Measurements from ENCODE around the gene RTN4. TPM values are rescaled to one million over a fixed set of nuclear protein-coding genes. Genes with fewer than 3 reads are reported as not detected.

RTN4 gene
- total and polyA plus RNA-seq, 2 of the 4 experiments (the other 2 are of a cell fraction): 77.8 to 588 TPM

DNA sequence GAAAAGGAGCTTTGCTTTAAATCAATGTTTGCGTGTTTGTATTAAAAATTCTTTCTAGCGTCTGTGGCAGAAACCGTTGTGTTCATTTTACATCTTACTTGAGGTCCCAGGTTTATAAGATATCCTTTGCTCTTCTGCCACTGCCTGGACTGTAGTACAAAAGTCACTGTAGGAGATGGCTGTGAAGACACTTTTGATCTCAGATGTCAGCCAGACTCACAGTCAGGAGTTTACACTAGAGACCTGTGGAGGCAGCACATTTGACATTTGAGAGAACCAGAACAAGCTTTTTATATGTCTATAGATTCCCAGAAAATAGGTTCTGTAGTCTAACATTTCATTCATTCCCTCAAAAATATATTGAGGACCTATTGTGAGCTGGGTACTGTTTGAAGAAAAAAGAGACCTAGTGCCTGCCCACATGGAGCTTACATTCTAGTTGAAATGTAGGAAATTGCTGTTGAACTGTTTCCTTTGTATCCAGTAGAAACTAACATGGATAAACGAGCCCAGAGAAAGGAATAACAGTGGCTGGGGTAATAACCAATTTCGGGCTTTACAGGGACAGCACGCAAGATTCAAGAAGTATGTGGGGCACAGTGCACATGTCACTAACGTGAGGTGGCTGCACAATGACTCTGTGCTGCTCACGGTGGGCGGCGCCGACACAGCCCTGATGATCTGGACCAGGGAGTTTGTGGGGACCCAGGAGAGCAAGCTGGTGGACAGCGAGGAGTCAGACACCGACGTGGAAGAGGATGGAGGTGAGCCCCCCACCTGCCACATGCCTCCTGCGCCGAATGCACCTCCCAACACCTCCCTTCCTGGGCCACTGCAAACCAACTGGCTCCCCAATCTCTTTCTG lies 122.3 kb downstream of the RTN4 start:
- no peak overlapping the region for H3K14ac ChIP-seq (replicated peaks; ENCODE audit: low read depth, low read length)
- ChIA-PET CTCF (no interaction called here), POLR2A (ENCODE audit: unreplicated experiment) (no interaction called here)
- DNase-seq (no peak), ATAC-seq (ENCODE audit: low read depth) (no peak)
- in situ Hi-C loops (cut with MboI; ENCODE audit: low sequenced_read_pairs): no loop called here
- no TSS peak for BruUV-seq (replicated peaks)
- no peak overlapping the region for H2AK5ac ChIP-seq (ENCODE audit: low read depth, low read length)
- H2BK120ac ChIP-seq (ENCODE audit: low read depth, low read length): no peak overlapping the region
- H3K9ac ChIP-seq (ENCODE audit: low read depth, low read length): no peak overlapping the region
- H4K91ac ChIP-seq (ENCODE audit: insufficient read depth, low read depth, low read length): no peak overlapping the region
- H4K8ac ChIP-seq (ENCODE audit: low read depth in 2 of 2, low read length in 2 of 2): no peak overlapping the region
- no peak overlapping the region for H3K56ac ChIP-seq (ENCODE audit: extremely low read depth, insufficient read depth, low read length)
- H2AK9ac ChIP-seq (replicated peaks; ENCODE audit: low read depth, low read length, poor library complexity): no peak overlapping the region
- TF ChIP-seq RAD21 (IDR thresholded peaks at IDR 0.05; ENCODE audit: low read length) (no peak), CEBPB (IDR thresholded peaks at IDR 0.05; ENCODE audit: low read depth, low read length) (no peak), CHD1 (IDR thresholded peaks at IDR 0.05; ENCODE audit: low read depth, low read length) (no peak), BHLHE40 (IDR thresholded peaks at IDR 0.05; ENCODE audit: low read depth, low read length) (no peak)
- TF ChIP-seq, protein P1, sequence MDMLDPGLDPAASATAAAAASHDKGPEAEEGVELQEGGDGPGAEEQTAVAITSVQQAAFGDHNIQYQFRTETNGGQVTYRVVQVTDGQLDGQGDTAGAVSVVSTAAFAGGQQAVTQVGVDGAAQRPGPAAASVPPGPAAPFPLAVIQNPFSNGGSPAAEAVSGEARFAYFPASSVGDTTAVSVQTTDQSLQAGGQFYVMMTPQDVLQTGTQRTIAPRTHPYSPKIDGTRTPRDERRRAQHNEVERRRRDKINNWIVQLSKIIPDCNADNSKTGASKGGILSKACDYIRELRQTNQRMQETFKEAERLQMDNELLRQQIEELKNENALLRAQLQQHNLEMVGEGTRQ (IDR thresholded peaks at IDR 0.05; ENCODE audit: low read depth, low read length): no peak
- no peak overlapping the region for H4K5ac ChIP-seq (ENCODE audit: low read depth, low read length)
- H3K27me3 ChIP-seq (ENCODE audit: control insufficient read depth, insufficient read depth, low read length): peaks cover 18% of the 10 kb centered on the region
- no peak overlapping the region for H3K4me2 ChIP-seq (ENCODE audit: low read depth, low read length)
- H2BK20ac ChIP-seq (ENCODE audit: low read depth, low read length): no peak overlapping the region
- intact Hi-C loops (cut with micrococcal nuclease): no loop called here
- no peak overlapping the region for H2BK15ac ChIP-seq (ENCODE audit: low read depth, low read length)
- no peak overlapping the region for H3K4me3 ChIP-seq (ENCODE audit: insufficient read depth, low read depth, low read length)
- H4K20me1 ChIP-seq (ENCODE audit: insufficient read depth, low read length): no peaks in the 10 kb centered on the region
- H3K23ac ChIP-seq (ENCODE audit: low read depth, low read length): no peak overlapping the region
- H3K18ac ChIP-seq (ENCODE audit: low read depth, low read length): no peak overlapping the region
- H3K9me3 ChIP-seq (ENCODE audit: control insufficient read depth, insufficient read depth, low read length): no peaks in the 10 kb centered on the region
- dilution Hi-C loops (cut with HindIII; ENCODE audit: low sequenced_read_pairs, unreplicated experiment): no loop called here
- WGBS, 2 experiments (ENCODE audit: extremely low coverage in 2 of 2, insufficient read length in 1 of 2): 79% methylated on average over 8 of the region's 16 CpGs; no CpG with 5 or more reads in 1 of the 2 experiments
- H3K27ac ChIP-seq (ENCODE audit: insufficient read depth, low read length): no peak overlapping the region
- no peak overlapping the region for H2AFZ ChIP-seq (replicated peaks; ENCODE audit: low read length, poor library complexity)
- H2BK5ac ChIP-seq (ENCODE audit: low read depth, low read length, poor library complexity, severe bottlenecking): no peak overlapping the region
- H3K4me1 ChIP-seq (ENCODE audit: control insufficient read depth, insufficient read depth, low read length): no peaks in the 10 kb centered on the region
- H3K4ac ChIP-seq (ENCODE audit: low read depth, low read length): no peak overlapping the region
- no peaks in the 10 kb centered on the region for H3K79me1 ChIP-seq (ENCODE audit: low read depth in 1 of 2, low read length in 2 of 2)
- H3K36me3 ChIP-seq (ENCODE audit: control insufficient read depth, insufficient read depth, low read length): no peaks in the 10 kb centered on the region
- H3K9me1 ChIP-seq (ENCODE audit: insufficient read depth, low read length): no peaks in the 10 kb centered on the region
